ENCODE measurements around the gene ELN. TPM values are rescaled to one million over a fixed set of nuclear protein-coding genes. Genes with fewer than 3 reads are reported as not detected.

Gene ELN
- total and polyA plus RNA-seq, 2 experiments from 2014 or later = 539 to 698 TPM

- Histone ChIP-seq H3K4me3 (no peak overlapping the region), H3K9me3 (ENCODE audit: low read depth) (no peaks in the 10 kb centered on the region), H3K27me3 (replicated peaks; ENCODE audit: insufficient read depth) (no peaks in the 10 kb centered on the region), H4K20me1 (ENCODE audit: insufficient read depth) (no peaks in the 10 kb centered on the region), H3K27ac (no peak overlapping the region), H3K4me1 (ENCODE audit: insufficient read depth) (no peaks in the 10 kb centered on the region), H3F3A (ENCODE audit: insufficient read depth) (no peaks in the 10 kb centered on the region), H3K79me2 (ENCODE audit: insufficient read depth) (no peaks in the 10 kb centered on the region), H2AFZ (no peak overlapping the region), H3K9ac (no peak overlapping the region), H3K4me2 (ENCODE audit: unreplicated experiment) (no peak overlapping the region), H3K36me3 (ENCODE audit: low read depth) (no peaks in the 10 kb centered on the region), H3K9me2 (ENCODE audit: insufficient read depth) (no peaks in the 10 kb centered on the region)
- 69 to 74% methylated on average over 3 of the region's 3 CpGs for WGBS, 2 experiments (ENCODE audit: low coverage in 1 of 2, low lambda C conversion rate in 2 of 2, missing lambda C conversion rate in 2 of 2)
- in situ Hi-C loops (cut with MboI) = no loop called here
- TF ChIP-seq EZH2 (IDR thresholded peaks at IDR 0.05; ENCODE audit: insufficient read depth, poor library complexity, severe bottlenecking) (no peak), EZH2phosphoT487 (IDR thresholded peaks at IDR 0.05; ENCODE audit: insufficient read depth, low read depth) (no peak)
- no peak for DNase-seq
These were observed 22.2 kb downstream of the ELN start for GRCh38 chr7:74049997-74050798.

GRCh38 chr7:74051193-74051592 is 23.2 kb downstream of the ELN start:
- H3K4me2 ChIP-seq (ENCODE audit: unreplicated experiment) = no peak overlapping the region
- H3K4me1 ChIP-seq (ENCODE audit: insufficient read depth) = no peaks in the 10 kb centered on the region
- 45 to 48% methylated on average over 9 to 10 of the region's 10 CpGs for WGBS, 2 experiments (ENCODE audit: low coverage in 1 of 2, low lambda C conversion rate in 2 of 2, missing lambda C conversion rate in 2 of 2)
- H3K4me3 ChIP-seq = no peak overlapping the region
- no peaks in the 10 kb centered on the region for H3K79me2 ChIP-seq (ENCODE audit: insufficient read depth)
- no peak overlapping the region for H3K27ac ChIP-seq
- no peak overlapping the region for H3K9ac ChIP-seq
- no peaks in the 10 kb centered on the region for H4K20me1 ChIP-seq (ENCODE audit: insufficient read depth)
- DNase-seq = no peak
- in situ Hi-C loops (cut with MboI) = no loop called here
- TF ChIP-seq EZH2 (IDR thresholded peaks at IDR 0.05; ENCODE audit: insufficient read depth, poor library complexity, severe bottlenecking) = no peak
- no peak for TF ChIP-seq EZH2phosphoT487 (IDR thresholded peaks at IDR 0.05; ENCODE audit: insufficient read depth, low read depth)
- no peak overlapping the region for H2AFZ ChIP-seq
- H3F3A ChIP-seq (ENCODE audit: insufficient read depth) = no peaks in the 10 kb centered on the region
- H3K9me3 ChIP-seq (ENCODE audit: low read depth) = no peaks in the 10 kb centered on the region
- no peaks in the 10 kb centered on the region for H3K27me3 ChIP-seq (replicated peaks; ENCODE audit: insufficient read depth)
- no peaks in the 10 kb centered on the region for H3K9me2 ChIP-seq (ENCODE audit: insufficient read depth)
- no peaks in the 10 kb centered on the region for H3K36me3 ChIP-seq (ENCODE audit: low read depth)

- Histone ChIP-seq H3K4me2 (ENCODE audit: unreplicated experiment) (no peak overlapping the region), H3F3A (ENCODE audit: insufficient read depth) (no peaks in the 10 kb centered on the region), H3K79me2 (ENCODE audit: insufficient read depth) (no peaks in the 10 kb centered on the region), H4K20me1 (ENCODE audit: insufficient read depth) (no peaks in the 10 kb centered on the region), H2AFZ (no peak overlapping the region), H3K9me3 (ENCODE audit: low read depth) (no peaks in the 10 kb centered on the region), H3K36me3 (ENCODE audit: low read depth) (no peaks in the 10 kb centered on the region), H3K27me3 (replicated peaks; ENCODE audit: insufficient read depth) (no peaks in the 10 kb centered on the region), H3K9ac (no peak overlapping the region), H3K4me3 (no peak overlapping the region), H3K9me2 (ENCODE audit: insufficient read depth) (no peaks in the 10 kb centered on the region), H3K27ac (no peak overlapping the region), H3K4me1 (ENCODE audit: insufficient read depth) (no peaks in the 10 kb centered on the region)
- in situ Hi-C loops (cut with MboI) = no loop called here
- DNase-seq = no peak
- TF ChIP-seq EZH2phosphoT487 (IDR thresholded peaks at IDR 0.05; ENCODE audit: insufficient read depth, low read depth) (no peak), EZH2 (IDR thresholded peaks at IDR 0.05; ENCODE audit: insufficient read depth, poor library complexity, severe bottlenecking) (no peak)
- 66 to 73% methylated on average over 16 of the region's 16 CpGs for WGBS, 2 experiments (ENCODE audit: low coverage in 1 of 2, low lambda C conversion rate in 2 of 2, missing lambda C conversion rate in 2 of 2)
These were observed 23.8 kb downstream of the ELN start for GRCh38 chr7:74051629-74052410.

- no peaks in the 10 kb centered on the region for H3K36me3 ChIP-seq (ENCODE audit: low read depth)
- no peaks in the 10 kb centered on the region for H3F3A ChIP-seq (ENCODE audit: insufficient read depth)
- H3K4me1 ChIP-seq (ENCODE audit: insufficient read depth) = no peaks in the 10 kb centered on the region
- no peak overlapping the region for H2AFZ ChIP-seq
- WGBS, 2 experiments (ENCODE audit: low coverage in 1 of 2, low lambda C conversion rate in 2 of 2, missing lambda C conversion rate in 2 of 2) = 100% methylated on average over 1 of the region's 1 CpG
- in situ Hi-C loops (cut with MboI) = no loop called here
- DNase-seq = no peak
- H3K9me2 ChIP-seq (ENCODE audit: insufficient read depth) = no peaks in the 10 kb centered on the region
- H3K27ac ChIP-seq = no peak overlapping the region
- no peak overlapping the region for H3K4me3 ChIP-seq
- no peak overlapping the region for H3K4me2 ChIP-seq (ENCODE audit: unreplicated experiment)
- no peaks in the 10 kb centered on the region for H3K9me3 ChIP-seq (ENCODE audit: low read depth)
- no peaks in the 10 kb centered on the region for H3K79me2 ChIP-seq (ENCODE audit: insufficient read depth)
- no peak overlapping the region for H3K9ac ChIP-seq
- H3K27me3 ChIP-seq (replicated peaks; ENCODE audit: insufficient read depth) = no peaks in the 10 kb centered on the region
- TF ChIP-seq EZH2 (IDR thresholded peaks at IDR 0.05; ENCODE audit: insufficient read depth, poor library complexity, severe bottlenecking) (no peak), EZH2phosphoT487 (IDR thresholded peaks at IDR 0.05; ENCODE audit: insufficient read depth, low read depth) (no peak)
- H4K20me1 ChIP-seq (ENCODE audit: insufficient read depth) = no peaks in the 10 kb centered on the region
These were observed 24.7 kb downstream of the ELN start for GRCh38 chr7:74052628-74053027.
